Umbilical cord (tissue), 2 donors: Measurements from ENCODE around the gene ROR1. TPM values are rescaled to one million over a fixed set of nuclear protein-coding genes. Genes with fewer than 3 reads are reported as not detected.

Source experiments
- DNase-seq: peaks from one replicate; pipeline ENCODE4 v3.0.0-alpha.2; 2015; ENCODE audit warnings: low spot score
- total RNA-seq: library from RNA; depleted of rRNA; stranded (reverse); fragments of >200 nt; gene quantifications from one replicate; pipeline ENCODE4 v1.2.3, GENCODE V29; 2014; ENCODE audit warnings: low replicate concordance; ENCODE audit not compliant: insufficient read depth

The ROR1 gene
- total RNA-seq, 1 donor from 2014 or later = 22.4 TPM

DNA sequence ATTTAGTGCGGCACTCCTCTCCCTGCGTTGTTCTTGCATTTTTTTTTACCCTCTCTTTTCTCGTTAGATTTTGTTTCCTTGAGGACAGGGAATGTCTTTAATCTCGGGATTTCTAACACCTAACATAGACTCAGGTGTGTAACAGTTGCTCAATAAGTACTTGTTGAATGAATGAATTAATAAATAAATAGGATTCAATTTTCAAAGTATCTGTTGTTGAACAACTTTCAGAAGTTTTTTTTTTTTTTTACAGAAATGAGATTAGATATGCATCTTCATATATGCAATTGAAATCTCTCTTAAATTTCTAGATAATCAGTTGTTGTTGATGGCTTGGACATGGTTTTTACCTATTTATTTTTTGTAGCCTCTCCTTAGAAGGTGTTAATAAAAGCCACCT lies 83.1 kb downstream of the ROR1 start:
- no peak for DNase-seq

DNA sequence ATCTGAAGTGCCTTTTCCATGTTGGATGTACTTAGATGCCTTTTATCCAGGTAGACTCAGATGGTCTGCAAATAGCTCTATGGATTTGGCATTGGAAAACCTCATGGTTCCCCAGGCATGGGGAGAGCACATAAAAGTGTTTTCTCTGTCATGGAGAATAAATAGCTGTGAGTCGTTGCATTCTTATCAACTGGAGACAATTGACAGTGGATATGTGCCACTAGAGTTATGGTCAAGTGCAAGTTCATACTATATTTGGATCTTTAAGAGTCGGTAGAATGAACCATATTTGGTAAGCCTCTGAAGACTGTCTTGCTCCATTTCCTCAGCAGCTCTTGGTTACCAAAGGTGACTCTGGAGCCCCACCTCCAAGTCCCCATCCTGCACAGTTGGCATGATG lies 83.7 kb downstream of the ROR1 start:
- DNase-seq = no peak

- DNase-seq = no peak
These were observed 84.3 kb downstream of the ROR1 start for GRCh38 chr1:63858153-63858552.

GRCh38 chr1:63859480-63860275 lies 85.9 kb downstream of the ROR1 start:
- no peak for DNase-seq

- DNase-seq = peak; percentile 47
These were observed 87.4 kb downstream of the ROR1 start for GRCh38 chr1:63861052-63861691.

- DNase-seq = no peak
These were observed 89.3 kb downstream of the ROR1 start for GRCh38 chr1:63863145-63863544.

DNA sequence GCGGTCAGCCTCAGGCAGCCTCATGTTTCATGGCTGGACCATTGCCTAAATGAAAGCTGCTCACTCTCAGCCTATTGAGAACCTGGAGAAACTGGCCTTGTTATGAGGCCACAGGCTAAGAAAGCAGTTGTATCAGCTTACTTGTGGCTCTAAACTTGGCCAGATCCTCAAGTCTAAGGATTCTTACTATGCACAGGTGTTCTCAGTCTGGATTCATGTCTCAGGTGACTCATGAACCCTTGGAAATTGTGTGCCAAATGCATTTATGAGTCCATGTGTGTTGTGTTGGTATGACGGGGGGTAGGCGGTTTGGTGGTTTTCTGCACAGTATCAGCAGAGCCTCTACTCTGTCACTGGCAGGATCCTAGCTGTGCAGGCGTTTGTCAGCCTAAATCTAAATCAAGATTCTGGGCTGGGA lies 90.4 kb downstream of the ROR1 start:
- peak; percentile 42 for DNase-seq

- no peak for DNase-seq
These were observed 91.7 kb downstream of the ROR1 start for GRCh38 chr1:63865561-63865960.

DNA sequence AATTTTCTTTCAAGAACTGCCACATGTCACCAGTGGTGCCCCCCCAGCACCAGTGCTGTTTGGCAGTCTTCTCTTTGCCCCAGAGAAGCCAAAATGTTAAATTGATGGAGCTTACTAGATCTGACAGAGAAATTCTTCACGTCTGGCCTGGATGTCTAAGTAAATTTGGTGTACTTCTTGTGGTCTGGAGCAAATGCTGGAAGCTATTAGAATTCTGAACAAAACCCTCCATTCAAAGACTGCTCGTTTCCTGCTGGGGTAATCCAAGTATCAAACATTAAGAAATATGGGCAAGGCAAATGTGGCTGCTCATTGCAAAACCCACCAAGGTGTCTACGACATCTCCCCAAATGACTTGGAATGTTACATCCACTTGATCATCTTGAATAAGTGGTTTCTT lies 92.3 kb downstream of the ROR1 start:
- no peak for DNase-seq

GRCh38 chr1:63867429-63868176 lies 93.8 kb downstream of the ROR1 start:
- peak; percentile 89 for DNase-seq

- DNase-seq = peak; percentile 55
These were observed 94.5 kb downstream of the ROR1 start for GRCh38 chr1:63868268-63868781.

DNA sequence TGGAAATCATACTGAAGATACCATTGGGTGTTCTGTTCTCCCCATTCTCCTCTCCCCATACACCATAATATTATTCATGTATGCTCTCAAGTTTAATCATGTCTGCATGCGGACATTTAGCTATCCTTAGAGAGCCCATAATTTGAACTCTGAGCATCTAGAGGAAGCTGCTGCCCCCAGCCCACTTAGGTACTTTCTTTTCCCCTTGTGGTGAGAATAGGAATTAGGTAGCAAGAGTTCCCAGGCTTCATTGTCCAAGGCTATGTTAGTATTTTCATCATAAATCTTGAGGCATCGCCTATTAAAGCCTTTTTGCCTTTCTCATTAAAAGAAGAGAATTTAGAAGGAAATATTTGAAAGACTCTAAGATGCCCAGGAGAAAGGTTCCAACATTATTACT lies 96.3 kb downstream of the ROR1 start:
- DNase-seq = no peak

GRCh38 chr1:63871463-63871862 lies 97.6 kb downstream of the ROR1 start:
- DNase-seq = no peak

- no peak for DNase-seq
These were observed 99.9 kb downstream of the ROR1 start for GRCh38 chr1:63873751-63874150.

- peak; percentile 51 for DNase-seq
These were observed 100.6 kb downstream of the ROR1 start for GRCh38 chr1:63874278-63874880.

GRCh38 chr1:63875636-63876035 lies 101.8 kb downstream of the ROR1 start:
- no peak for DNase-seq

DNA sequence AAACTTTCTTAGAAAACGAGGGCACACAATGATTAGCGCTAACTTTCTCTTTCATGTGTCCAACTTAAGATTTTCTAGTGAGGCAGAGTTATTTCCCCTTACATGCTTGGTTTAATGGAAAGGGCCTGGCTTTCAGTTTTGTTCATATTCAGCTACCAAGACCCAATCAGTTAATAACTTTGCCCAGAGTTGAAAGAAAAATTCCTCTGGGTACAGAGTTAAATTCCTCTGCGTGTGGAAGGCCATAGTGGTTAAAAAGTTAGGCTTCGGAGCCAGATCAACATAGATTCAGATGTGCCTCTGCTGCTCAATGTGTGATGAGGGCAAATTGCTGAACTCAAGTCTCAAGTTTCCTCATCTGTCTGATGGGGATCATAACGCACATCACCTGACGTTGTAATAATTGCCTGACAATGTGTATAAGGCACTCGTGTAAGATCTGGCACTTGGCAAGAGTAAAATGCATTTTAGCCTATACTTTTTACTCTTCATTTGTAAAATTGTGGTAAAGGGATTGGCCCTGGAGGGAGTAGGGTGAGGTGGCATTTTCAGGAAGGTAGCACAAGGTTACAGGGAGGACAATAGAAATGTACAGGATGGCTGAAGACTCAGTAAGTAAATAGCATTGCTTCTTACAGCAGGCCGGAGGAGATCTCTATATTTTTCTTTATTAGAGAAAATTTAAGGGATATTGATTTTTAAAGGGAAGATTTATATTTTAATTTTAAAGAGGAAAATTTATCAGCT lies 103.4 kb downstream of the ROR1 start:
- no peak for DNase-seq

GRCh38 chr1:63877816-63878215 lies 104.0 kb downstream of the ROR1 start:
- DNase-seq = no peak

DNA sequence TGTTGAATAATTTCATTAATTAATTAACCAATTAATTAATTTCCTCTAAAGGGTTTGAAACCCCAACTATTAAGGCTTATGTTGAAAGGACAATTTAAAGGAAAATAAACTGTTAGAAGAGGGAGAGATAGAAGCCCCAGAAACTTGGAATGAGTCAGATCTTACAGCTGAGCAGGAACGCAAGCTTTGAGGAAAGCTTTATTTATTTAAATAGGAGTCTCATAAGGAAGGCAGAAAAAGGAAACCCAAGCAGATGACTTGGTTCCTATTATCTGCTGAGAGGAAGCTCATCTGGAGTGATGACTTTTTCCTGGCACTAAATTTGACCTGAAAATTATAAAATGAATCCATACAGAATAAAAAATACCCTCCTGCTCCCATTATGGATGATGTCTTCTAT lies 105.1 kb downstream of the ROR1 start:
- no peak for DNase-seq

DNA sequence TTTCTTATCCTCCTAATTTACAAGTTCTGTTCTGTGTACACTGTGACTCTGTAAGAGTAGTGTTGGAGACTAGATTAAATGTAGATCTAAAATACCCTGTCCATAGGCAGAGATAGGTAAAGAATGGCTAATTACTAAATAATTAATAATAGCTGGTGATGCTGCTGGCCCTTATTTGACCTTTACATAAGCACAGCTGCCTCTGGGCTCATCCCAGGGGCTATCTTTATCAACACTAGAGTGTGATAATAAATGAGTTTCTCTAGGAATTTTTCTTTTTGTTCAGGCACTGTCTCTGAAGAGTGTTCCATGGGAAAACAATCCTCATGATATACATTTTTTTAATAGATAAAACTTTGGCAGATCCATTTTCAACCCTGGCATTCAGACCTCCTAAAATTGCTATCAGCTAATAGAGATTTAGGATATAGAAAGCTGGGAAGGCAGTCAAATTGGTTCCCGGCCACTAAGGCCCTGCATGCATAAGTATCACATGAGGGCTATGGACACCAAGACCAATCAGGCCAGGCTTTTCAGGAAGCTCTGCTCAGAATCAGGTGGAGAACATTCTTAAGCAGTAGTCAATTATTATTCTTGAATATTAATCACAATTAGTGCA lies 107.2 kb downstream of the ROR1 start:
- no peak for DNase-seq
